Suprapubic skin (tissue), 4 donors: Measurements from ENCODE around the gene SMG6. TPM values are rescaled to one million over a fixed set of nuclear protein-coding genes. Genes with fewer than 3 reads are reported as not detected.

ENCODE experiments used
- DNase-seq, 2 donors: peaks; one replicate each; pipeline ENCODE4 v3.0.0-alpha.2; 2019; ENCODE audit warnings: low spot score in 2 of 2
- H3K27ac ChIP-seq: fragments of 200-600 bp; sonication (generic); one replicate; pipeline ENCODE4 v1.5.1; 2019
- H3K27me3 ChIP-seq: fragments of 200-600 bp; sonication (generic); one replicate; pipeline ENCODE4 v1.5.1; 2019
- H3K36me3 ChIP-seq: fragments of 200-600 bp; sonication (generic); one replicate; pipeline ENCODE4 v1.5.1; 2019
- H3K4me1 ChIP-seq: fragments of 200-600 bp; sonication (generic); one replicate; pipeline ENCODE4 v1.5.1; 2019
- H3K4me3 ChIP-seq: fragments of 200-600 bp; sonication (generic); one replicate; pipeline ENCODE4 v1.5.1; 2019; ENCODE audit warnings: mild to moderate bottlenecking
- H3K9me3 ChIP-seq: fragments of 200-600 bp; sonication (generic); one replicate; pipeline ENCODE4 v1.5.1; 2019
- CTCF ChIP-seq, 2 donors: fragments of 200-600 bp in 1 of 2; fragments of 450-650 bp in 1 of 2; sonication (generic) in 1 of 2; IDR thresholded peaks; one replicate each; pipeline ENCODE4 v1.5.1; 2016 to 2019; ENCODE audit warnings: antibody characterized with exemption in 2 of 2, mild to moderate bottlenecking in 1 of 2, moderate library complexity in 1 of 2
- EP300 ChIP-seq: sonication (generic); formaldehyde crosslinking; IDR thresholded peaks from one replicate; pipeline ENCODE4 v1.6.1; 2017; ENCODE audit warnings: antibody characterized with exemption
- POLR2A ChIP-seq, 2 donors: fragments of 450-650 bp; IDR thresholded peaks; one replicate each; pipeline ENCODE4 v1.6.1; 2017; ENCODE audit warnings: antibody characterized with exemption in 2 of 2, mild to moderate bottlenecking in 2 of 2, moderate library complexity in 2 of 2
- POLR2AphosphoS5 ChIP-seq, 3 donors: sonication (generic); formaldehyde crosslinking; IDR thresholded peaks; one replicate each; pipeline ENCODE4 v1.6.1; 2017; ENCODE audit warnings: antibody characterized with exemption in 3 of 3
- WGBS: methylation state at CpG from one replicate; pipeline ENCODE4 v1.1.5; 2018; 5-methylcytosine and 5-hydroxymethylcytosine counted together
- total RNA-seq, 4 donors: library from RNA; depleted of rRNA; stranded (reverse); fragments of >200 nt; gene quantifications; one replicate each; pipeline ENCODE4 v1.1.0, GENCODE V29; 2016

The SMG6 gene
- total RNA-seq, 4 donors from 2014 or later: 29.6 to 58.6 (median 45.5) TPM

DNA sequence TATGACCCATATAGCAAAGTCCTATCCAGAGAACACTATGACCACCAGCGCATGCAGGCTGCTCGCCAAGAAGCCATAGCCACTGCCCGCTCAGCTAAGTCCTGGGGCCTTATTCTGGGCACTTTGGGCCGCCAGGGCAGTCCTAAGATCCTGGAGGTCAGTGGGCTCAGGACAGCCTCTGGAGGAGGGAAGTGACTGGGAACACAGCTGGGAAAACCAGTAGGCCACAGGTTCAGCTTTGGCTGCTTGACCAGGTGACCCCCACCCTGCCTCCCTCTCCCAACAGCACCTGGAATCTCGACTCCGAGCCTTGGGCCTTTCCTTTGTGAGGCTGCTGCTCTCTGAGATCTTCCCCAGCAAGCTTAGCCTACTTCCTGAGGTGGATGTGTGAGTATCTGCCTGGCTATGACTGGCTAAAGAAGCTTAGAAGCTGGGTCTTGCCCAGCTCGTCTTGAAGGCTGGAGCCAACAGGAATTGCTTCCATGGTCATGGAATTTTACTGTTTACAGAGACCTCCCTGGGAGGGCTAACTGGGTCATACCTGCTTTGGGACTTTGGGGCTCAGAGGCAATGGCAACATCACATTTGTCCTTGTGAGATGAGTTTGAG, 263.3 kb downstream of the SMG6 start:
- peak in 1 of 2 donors; percentile 58 for DNase-seq
- Histone ChIP-seq H3K36me3 (peaks cover 41% of the 10 kb centered on the region), H3K9me3 (no peaks in the 10 kb centered on the region), H3K4me1 (peaks cover 29% of the 10 kb centered on the region), H3K27ac (no peak overlapping the region), H3K27me3 (no peaks in the 10 kb centered on the region), H3K4me3 (no peak overlapping the region)
- TF ChIP-seq POLR2AphosphoS5 (IDR thresholded peaks at IDR 0.05) (no peak), POLR2A (IDR thresholded peaks at IDR 0.05) (no peak), CTCF (IDR thresholded peaks at IDR 0.05) (no peak), EP300 (no peak)
- 87% methylated on average over 4 of the region's 7 CpGs for WGBS

DNA sequence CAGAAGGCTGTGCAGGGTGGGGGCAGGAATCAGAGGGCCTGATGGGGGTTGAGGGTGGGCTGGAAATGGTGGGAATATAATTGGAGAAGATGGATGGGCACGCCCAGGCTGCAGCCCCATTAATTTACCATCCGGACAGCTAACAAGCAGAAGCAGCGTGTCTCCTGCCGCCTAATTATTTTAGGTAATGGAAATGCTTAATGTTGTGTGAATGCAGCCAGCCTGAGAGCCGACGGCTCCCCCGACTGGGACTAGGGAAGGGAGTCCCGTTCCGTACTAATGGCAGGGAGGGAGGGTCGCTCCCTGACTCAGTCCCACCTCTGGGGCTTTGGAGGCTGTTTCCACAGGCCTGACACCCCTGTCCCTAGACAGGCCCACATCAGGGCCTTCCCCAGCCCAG, 266.4 kb downstream of the SMG6 start:
- Histone ChIP-seq H3K4me1 (peaks cover 16% of the 10 kb centered on the region), H3K27ac (no peak overlapping the region), H3K36me3 (peaks cover 47% of the 10 kb centered on the region), H3K27me3 (no peaks in the 10 kb centered on the region), H3K4me3 (no peak overlapping the region), H3K9me3 (no peaks in the 10 kb centered on the region)
- WGBS: 87% methylated on average over 10 of the region's 10 CpGs
- TF ChIP-seq POLR2A (IDR thresholded peaks at IDR 0.05) (no peak), CTCF (IDR thresholded peaks at IDR 0.05) (no peak), EP300 (no peak), POLR2AphosphoS5 (IDR thresholded peaks at IDR 0.05) (no peak)
- DNase-seq: no peak

- Histone ChIP-seq H3K27ac (no peak overlapping the region), H3K36me3 (peaks cover 47% of the 10 kb centered on the region), H3K4me1 (peaks cover 22% of the 10 kb centered on the region), H3K4me3 (no peak overlapping the region), H3K27me3 (no peaks in the 10 kb centered on the region), H3K9me3 (no peaks in the 10 kb centered on the region)
- DNase-seq: peak in 1 of 2 donors; percentile 58
- no peak for TF ChIP-seq CTCF (IDR thresholded peaks at IDR 0.05)
- TF ChIP-seq POLR2A (IDR thresholded peaks at IDR 0.05): no peak
- no peak for TF ChIP-seq EP300
- no peak for TF ChIP-seq POLR2AphosphoS5 (IDR thresholded peaks at IDR 0.05)
- WGBS: 89% methylated on average over 5 of the region's 29 CpGs
These were observed 267.8 kb downstream of the SMG6 start for GRCh38 chr17:2035541-2036488.

GRCh38 chr17:2034806-2035540, 268.6 kb downstream of the SMG6 start:
- TF ChIP-seq POLR2A (IDR thresholded peaks at IDR 0.05) (no peak), CTCF (IDR thresholded peaks at IDR 0.05) (no peak), POLR2AphosphoS5 (IDR thresholded peaks at IDR 0.05) (no peak), EP300 (no peak)
- Histone ChIP-seq H3K36me3 (peaks cover 42% of the 10 kb centered on the region), H3K4me3 (no peak overlapping the region), H3K27ac (no peak overlapping the region), H3K9me3 (no peaks in the 10 kb centered on the region), H3K4me1 (peaks cover 25% of the 10 kb centered on the region), H3K27me3 (no peaks in the 10 kb centered on the region)
- DNase-seq: no peak
- WGBS: no CpG with 5 or more reads among the region's 9 CpGs
